Spleen (tissue), 11 donors: ENCODE results near the gene PBX1. TPM values are rescaled to one million over a fixed set of nuclear protein-coding genes. Genes with fewer than 3 reads are reported as not detected.

Experiments used
- DNase-seq: peaks from one replicate; pipeline ENCODE4 v3.0.0-alpha.2; 2020
- H3K27ac ChIP-seq, 8 donors: fragments of 200-600 bp; sonication (generic) in 7 of 8; 1 replicate in 4 of 8; 2 replicates in 4 of 8; pipeline versions ENCODE4 v1.5.0 to v1.8.0; 2016 to 2021; ENCODE audit warnings: inconsistent platforms in 4 of 8, mild to moderate bottlenecking in 4 of 8, moderate library complexity in 1 of 8
- H3K27me3 ChIP-seq, 7 donors: fragments of 200-600 bp; sonication (generic) in 6 of 7; replicated peaks in 1 of 7; 1 replicate in 4 of 7; 2 replicates in 3 of 7; pipeline versions ENCODE4 v1.5.0 to v1.8.0; 2016 to 2021; ENCODE audit warnings: inconsistent platforms in 3 of 7, mild to moderate bottlenecking in 1 of 7
- H3K36me3 ChIP-seq, 6 donors: fragments of 200-600 bp; sonication (generic) in 5 of 6; 1 replicate in 4 of 6; 2 replicates in 2 of 6; pipeline versions ENCODE4 v1.5.0 to v1.8.0; 2016 to 2021; ENCODE audit warnings: inconsistent platforms in 2 of 6
- H3K4me1 ChIP-seq, 6 donors: fragments of 200-600 bp; sonication (generic) in 5 of 6; 1 replicate in 3 of 6; 2 replicates in 3 of 6; pipeline versions ENCODE4 v1.5.0 to v1.8.0; 2016 to 2021; ENCODE audit warnings: inconsistent platforms in 3 of 6
- H3K4me3 ChIP-seq, 8 donors: fragments of 200-600 bp; sonication (generic) in 7 of 8; 1 replicate in 4 of 8; 2 replicates in 4 of 8; pipeline versions ENCODE4 v1.5.0 to v1.8.0; 2016 to 2021; ENCODE audit warnings: inconsistent platforms in 4 of 8, mild to moderate bottlenecking in 4 of 8, moderate library complexity in 2 of 8
- H3K9me3 ChIP-seq, 8 donors: fragments of 200-600 bp; sonication (generic) in 7 of 8; 1 replicate in 4 of 8; 2 replicates in 4 of 8; pipeline versions ENCODE4 v1.5.0 to v1.8.0; 2016 to 2021; ENCODE audit warnings: inconsistent platforms in 4 of 8
- CTCF ChIP-seq, 11 experiments: fragments of 200-600 bp in 7 of 11; fragments of 450-650 bp in 4 of 11; sonication (generic) in 4 of 11; IDR thresholded peaks in 8 of 11; conservative IDR thresholded peaks in 3 of 11; 1 replicate in 7 of 11; 2 replicates in 4 of 11; pipeline versions ENCODE4 v1.4.0 to v1.8.0; 2016 to 2021; ENCODE audit warnings: antibody characterized with exemption in 11 of 11, inconsistent platforms in 4 of 11, mild to moderate bottlenecking in 1 of 11
- POLR2A ChIP-seq, 3 donors: fragments of 450-650 bp; IDR thresholded peaks; one replicate each; pipeline ENCODE4 v1.5.1; 2017; ENCODE audit warnings: antibody characterized with exemption in 3 of 3, mild to moderate bottlenecking in 1 of 3
- POLR2AphosphoS5 ChIP-seq, 3 donors: sonication (generic); formaldehyde crosslinking; IDR thresholded peaks; one replicate each; pipeline ENCODE4 v1.5.1; 2017; ENCODE audit warnings: antibody characterized with exemption in 3 of 3
- WGBS, 5 donors: extraction: QIAGEN DNeasy Blood & Tissue Kit in 3 of 5; methylation state at CpG; one replicate each; pipeline versions ENCODE4 v1.1.5 to v1.1.7; 2013 to 2018; 5-methylcytosine and 5-hydroxymethylcytosine counted together
- intact Hi-C: fragments of 100-400 bp; cut with DNase I; formaldehyde crosslinking; loops from one replicate; pipeline ENCODE4 v1.15.0; 2023; ENCODE audit warnings: low total_unique reads
- polyA plus RNA-seq, 3 donors: library from polyadenylated mRNA; stranded (reverse); fragments of 200-250 nt; gene quantifications; one replicate each; pipeline ENCODE4 v1.2.1, GENCODE V29; 2013
- total RNA-seq, 7 donors: library from RNA; depleted of rRNA in 3 of 7; stranded (reverse); fragments of >200 nt in 3 of 7; fragmentation: NEBNext Ultra II Directional in 4 of 7; extraction: Animal tissue kit (Norgen Biotek cat#: 25700) in 4 of 7; gene quantifications; one replicate each; pipeline versions ENCODE4 v1.1.0 to v1.2.1, GENCODE V29; 2016 to 2021
- donor health status: healthy with polysubstance abuse.
- donor health status: DM: no; HTN: no; CAD: no; lungs with moderate emphysema.
- donor health status: DM: no; HTN: no; CAD: no.
- donor health status: Bipolar disorder and iron deficiency.
- donor health status: healthy.
- donor health status: DM: no; HTN: no; CAD: no.
- donor health status: DM: yes; HTN: yes; CAD: no.

Gene PBX1
- total and polyA plus RNA-seq, 10 donors, result 3.4 to 79.5 (median 31.8) TPM

GRCh38 chr1:164670026-164670425 lies 111.0 kb downstream of the PBX1 start:
- H3K27me3 ChIP-seq, result no peaks in the 10 kb centered on the region
- no peak for DNase-seq
- H3K36me3 ChIP-seq, result no peaks in the 10 kb centered on the region
- TF ChIP-seq POLR2AphosphoS5 (IDR thresholded peaks at IDR 0.05) (no peak), CTCF (IDR thresholded peaks at IDR 0.05 in 8 of 11, conservative IDR thresholded peaks at IDR 0.05 in 3 of 11) (no peak), POLR2A (IDR thresholded peaks at IDR 0.05) (no peak)
- no peak overlapping the region for H3K4me3 ChIP-seq
- 67 to 96% (median 83%) methylated on average over 1 of the region's 1 CpG for WGBS, 5 donors
- H3K9me3 ChIP-seq, result peaks cover 0 to 15% (median 8%) of the 10 kb centered on the region in 8 donors
- H3K4me1 ChIP-seq, result peaks cover 0 to 11% (median 4%) of the 10 kb centered on the region in 6 donors
- intact Hi-C loops, result no loop called here
- H3K27ac ChIP-seq, result no peak overlapping the region

GRCh38 chr1:164670786-164671185 lies 111.8 kb downstream of the PBX1 start:
- intact Hi-C loops, result no loop called here
- Histone ChIP-seq H3K9me3 (peaks cover 0 to 15% (median 8%) of the 10 kb centered on the region in 8 donors), H3K36me3 (no peaks in the 10 kb centered on the region), H3K27me3 (no peaks in the 10 kb centered on the region), H3K4me3 (no peak overlapping the region), H3K27ac (no peak overlapping the region), H3K4me1 (peaks cover 0 to 11% (median 4%) of the 10 kb centered on the region in 6 donors)
- TF ChIP-seq CTCF (IDR thresholded peaks at IDR 0.05 in 8 of 11, conservative IDR thresholded peaks at IDR 0.05 in 3 of 11) (no peak), POLR2A (IDR thresholded peaks at IDR 0.05) (no peak), POLR2AphosphoS5 (IDR thresholded peaks at IDR 0.05) (no peak)
- WGBS, 5 donors, result 79 to 89% (median 85%) methylated on average over 6 of the region's 6 CpGs
- no peak for DNase-seq

- no peak overlapping the region for H3K27ac ChIP-seq
- TF ChIP-seq POLR2A (IDR thresholded peaks at IDR 0.05), result no peak
- TF ChIP-seq POLR2AphosphoS5 (IDR thresholded peaks at IDR 0.05), result no peak
- TF ChIP-seq CTCF (IDR thresholded peaks at IDR 0.05 in 8 of 11, conservative IDR thresholded peaks at IDR 0.05 in 3 of 11), result no peak
- no peak for DNase-seq
- intact Hi-C loops, result no loop called here
- no peaks in the 10 kb centered on the region for H3K27me3 ChIP-seq
- WGBS, 5 donors, result 86 to 93% (median 90%) methylated on average over 7 of the region's 7 CpGs
- no peak overlapping the region for H3K4me3 ChIP-seq
- no peaks in the 10 kb centered on the region for H3K36me3 ChIP-seq
- peaks cover 0 to 15% (median 8%) of the 10 kb centered on the region in 8 donors for H3K9me3 ChIP-seq
- H3K4me1 ChIP-seq, result peaks cover 0 to 11% (median 4%) of the 10 kb centered on the region in 6 donors
Measured at GRCh38 chr1:164671323-164671965, 112.5 kb downstream of the PBX1 start.

GRCh38 chr1:164671966-164672571 lies 113.1 kb downstream of the PBX1 start:
- no peak overlapping the region for H3K27ac ChIP-seq
- 69 to 91% (median 83%) methylated on average over 7 of the region's 7 CpGs for WGBS, 5 donors
- no peak overlapping the region for H3K4me3 ChIP-seq
- no peaks in the 10 kb centered on the region for H3K36me3 ChIP-seq
- peaks cover 0 to 7% (median 1%) of the 10 kb centered on the region in 6 donors for H3K4me1 ChIP-seq
- TF ChIP-seq POLR2AphosphoS5 (IDR thresholded peaks at IDR 0.05) (no peak), POLR2A (IDR thresholded peaks at IDR 0.05) (no peak), CTCF (IDR thresholded peaks at IDR 0.05 in 8 of 11, conservative IDR thresholded peaks at IDR 0.05 in 3 of 11) (no peak)
- H3K9me3 ChIP-seq, result peaks cover 0 to 15% (median 8%) of the 10 kb centered on the region in 8 donors
- H3K27me3 ChIP-seq, result no peaks in the 10 kb centered on the region
- no peak for DNase-seq
- intact Hi-C loops, result no loop called here
